PC-3 (cell line): ENCODE results near the gene MAP1LC3B.

Source experiments
- EZH2 ChIP-seq: fragments of 300-600 bp; sonication (generic); IDR thresholded peaks from one replicate; pipeline ENCODE4 v1.6.1; 2017; ENCODE audit warnings: antibody characterized with exemption, mild to moderate bottlenecking, low read length; ENCODE audit not compliant: unreplicated experiment
- EZH2phosphoT487 ChIP-seq: fragments of 300-600 bp; sonication (generic); IDR thresholded peaks from 2 replicates; pipeline ENCODE4 v1.6.1; 2018; ENCODE audit warnings: mild to moderate bottlenecking, antibody characterized with exemption, low read length, borderline replicate concordance
- TF ChIP-seq, protein P1 (sequence below): fragments of 300-600 bp; sonication (generic); conservative IDR thresholded peaks from 2 replicates; pipeline ENCODE4 v1.5.1; 2017; ENCODE audit warnings: antibody characterized with exemption, low read depth, mild to moderate bottlenecking, low read length

DNA sequence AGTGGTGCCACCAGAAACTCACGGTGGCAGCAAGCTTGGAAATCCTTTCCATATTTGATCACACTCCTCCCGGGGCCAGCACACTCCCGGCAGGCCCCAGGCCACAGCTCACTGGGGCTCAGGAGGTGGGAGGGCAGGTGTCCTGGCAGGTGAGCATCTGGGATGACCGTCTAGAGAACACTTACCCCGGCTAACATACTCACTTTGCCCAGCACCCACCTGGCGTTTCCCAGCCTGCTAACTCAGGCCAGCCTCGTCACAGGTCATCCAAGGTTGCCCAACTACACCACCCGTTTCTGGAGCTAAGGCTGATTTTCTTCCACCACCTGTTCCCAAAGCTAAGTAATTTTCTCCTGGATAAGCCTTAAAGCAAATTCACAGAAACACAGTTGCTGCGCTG is 33.4 kb upstream of the MAP1LC3B start:
- TF ChIP-seq, protein P1, sequence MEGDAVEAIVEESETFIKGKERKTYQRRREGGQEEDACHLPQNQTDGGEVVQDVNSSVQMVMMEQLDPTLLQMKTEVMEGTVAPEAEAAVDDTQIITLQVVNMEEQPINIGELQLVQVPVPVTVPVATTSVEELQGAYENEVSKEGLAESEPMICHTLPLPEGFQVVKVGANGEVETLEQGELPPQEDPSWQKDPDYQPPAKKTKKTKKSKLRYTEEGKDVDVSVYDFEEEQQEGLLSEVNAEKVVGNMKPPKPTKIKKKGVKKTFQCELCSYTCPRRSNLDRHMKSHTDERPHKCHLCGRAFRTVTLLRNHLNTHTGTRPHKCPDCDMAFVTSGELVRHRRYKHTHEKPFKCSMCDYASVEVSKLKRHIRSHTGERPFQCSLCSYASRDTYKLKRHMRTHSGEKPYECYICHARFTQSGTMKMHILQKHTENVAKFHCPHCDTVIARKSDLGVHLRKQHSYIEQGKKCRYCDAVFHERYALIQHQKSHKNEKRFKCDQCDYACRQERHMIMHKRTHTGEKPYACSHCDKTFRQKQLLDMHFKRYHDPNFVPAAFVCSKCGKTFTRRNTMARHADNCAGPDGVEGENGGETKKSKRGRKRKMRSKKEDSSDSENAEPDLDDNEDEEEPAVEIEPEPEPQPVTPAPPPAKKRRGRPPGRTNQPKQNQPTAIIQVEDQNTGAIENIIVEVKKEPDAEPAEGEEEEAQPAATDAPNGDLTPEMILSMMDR: no peak
- no peak for TF ChIP-seq EZH2phosphoT487
- no peak for TF ChIP-seq EZH2
